Amygdala (tissue), 56 donors: ENCODE data around the gene CPT1B.
"Not testable (repeated sequence)": the region's sequence is repeated elsewhere in the genome, so short reads cannot be mapped to it uniquely, and the experiment has no call there.

ENCODE experiments used
- DNase-seq, 56 donors: peaks; one replicate each; lab custom pipeline; 2025; lab: John Stamatoyannopoulos, UW

Gene CPT1B

DNA sequence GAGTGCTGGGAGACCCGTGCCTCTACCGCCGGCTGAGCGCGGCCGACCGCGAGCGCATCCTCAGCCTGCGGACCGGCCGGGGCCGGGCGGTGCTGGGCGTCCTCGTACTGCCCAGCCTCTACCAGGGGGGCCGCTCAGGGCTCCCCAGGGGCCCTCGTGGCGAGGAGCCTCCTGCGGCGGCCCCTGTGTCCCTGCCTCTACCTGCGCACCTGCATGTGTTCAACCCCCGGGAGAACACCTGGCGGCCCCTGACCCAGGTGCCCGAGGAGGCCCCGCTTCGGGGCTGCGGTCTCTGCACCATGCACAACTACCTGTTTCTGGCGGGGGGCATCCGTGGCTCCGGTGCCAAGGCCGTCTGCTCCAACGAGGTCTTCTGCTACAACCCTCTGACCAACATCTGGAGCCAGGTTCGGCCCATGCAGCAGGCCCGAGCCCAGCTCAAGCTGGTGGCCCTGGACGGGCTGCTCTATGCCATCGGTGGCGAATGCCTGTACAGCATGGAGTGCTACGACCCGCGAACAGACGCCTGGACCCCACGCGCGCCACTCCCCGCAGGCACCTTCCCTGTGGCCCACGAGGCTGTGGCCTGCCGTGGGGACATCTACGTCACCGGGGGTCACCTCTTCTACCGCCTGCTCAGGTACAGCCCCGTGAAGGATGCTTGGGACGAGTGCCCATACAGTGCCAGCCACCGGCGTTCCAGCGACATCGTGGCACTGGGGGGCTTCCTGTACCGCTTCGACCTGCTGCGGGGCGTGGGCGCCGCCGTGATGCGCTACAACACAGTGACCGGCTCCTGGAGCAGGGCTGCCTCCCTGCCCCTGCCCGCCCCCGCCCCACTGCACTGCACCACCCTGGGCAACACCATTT is 29.1 kb downstream of the CPT1B start:
- no peak for DNase-seq

- DNase-seq, result no peak
Observed at GRCh38 chr22:50548040-50548920, 29.9 kb downstream of the CPT1B start.

- no peak for DNase-seq
Observed at GRCh38 chr22:50547263-50547985, 30.8 kb downstream of the CPT1B start.

GRCh38 chr22:50546326-50547262 is 31.6 kb downstream of the CPT1B start:
- no peak for DNase-seq

DNA sequence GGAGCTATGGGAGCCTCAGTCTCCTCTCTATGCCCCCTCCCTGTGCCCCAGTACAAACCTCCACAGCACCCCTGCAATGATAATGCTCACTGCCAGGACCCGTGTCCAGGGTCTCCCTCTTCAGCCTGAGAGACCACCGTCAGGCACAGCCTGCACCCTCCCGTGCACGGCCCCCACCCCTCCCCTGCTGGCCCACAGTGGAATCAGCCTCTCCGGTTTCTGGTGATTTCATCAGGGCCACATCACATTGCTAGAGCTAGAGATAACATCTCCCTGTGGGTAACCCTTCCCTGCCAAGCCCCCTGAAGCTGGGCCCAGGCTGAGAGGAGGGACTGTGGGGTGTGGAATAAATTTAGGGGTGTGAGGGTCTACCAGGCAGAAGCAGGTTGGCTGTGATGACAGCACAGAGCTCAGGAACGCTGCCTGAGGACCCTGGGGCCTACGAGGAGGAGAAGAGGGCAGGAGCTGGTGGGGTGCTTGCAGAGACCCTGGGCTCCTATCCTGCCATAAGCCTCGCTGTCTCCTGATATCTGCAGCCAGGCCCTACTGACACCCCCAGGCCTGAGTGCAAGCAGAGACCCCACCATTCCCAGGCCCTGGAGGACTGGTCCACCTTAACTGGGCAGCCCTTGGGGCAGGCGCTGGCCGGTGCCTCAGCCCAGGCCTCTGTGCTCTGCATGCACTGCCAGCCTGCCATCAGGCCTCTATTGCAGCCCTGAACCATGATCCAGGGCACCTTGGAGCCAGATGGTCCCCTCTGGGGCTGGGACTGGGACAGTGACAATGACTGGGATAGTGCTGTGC is 32.5 kb downstream of the CPT1B start, which contains the start of gene KLHDC7B:
KLHDC7B (plus strand) TSS at position 378 of the 804 bp plus-strand sequence; CDS start at position 723, 345 bp downstream.
- DNase-seq, result no peak

DNA sequence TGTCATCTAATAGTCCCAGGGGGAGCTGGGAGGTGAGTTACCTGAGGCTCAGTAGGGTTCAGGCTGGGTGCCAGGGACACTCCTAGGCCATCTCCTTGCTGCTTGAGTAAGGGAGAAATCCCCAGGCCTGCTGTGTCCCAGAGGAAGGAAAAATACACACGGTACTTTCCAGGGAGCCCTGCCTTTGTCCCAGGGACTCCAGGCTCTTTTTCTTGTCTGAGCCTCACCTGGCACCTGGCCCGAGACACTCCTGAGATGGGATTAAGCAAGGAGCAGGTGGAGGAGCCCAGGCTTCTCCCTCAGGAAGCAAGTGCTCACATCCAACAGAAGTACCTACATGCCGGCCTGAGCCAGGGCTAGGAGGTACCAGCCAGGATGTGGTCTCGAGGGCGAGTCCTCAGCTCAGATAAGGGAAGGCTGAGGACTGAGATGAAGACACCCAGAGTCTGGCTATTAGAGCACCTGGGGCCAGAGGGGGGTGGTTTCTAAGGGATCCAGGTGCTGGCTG is 33.4 kb downstream of the CPT1B start:
- no peak for DNase-seq

GRCh38 chr22:50544078-50544745 is 34.0 kb downstream of the CPT1B start:
- DNase-seq, result peak in 17 of 56 donors; percentile 17 to 71 (median 45)

- no peak for DNase-seq
Observed at GRCh38 chr22:50542416-50542927, 35.8 kb downstream of the CPT1B start.

DNA sequence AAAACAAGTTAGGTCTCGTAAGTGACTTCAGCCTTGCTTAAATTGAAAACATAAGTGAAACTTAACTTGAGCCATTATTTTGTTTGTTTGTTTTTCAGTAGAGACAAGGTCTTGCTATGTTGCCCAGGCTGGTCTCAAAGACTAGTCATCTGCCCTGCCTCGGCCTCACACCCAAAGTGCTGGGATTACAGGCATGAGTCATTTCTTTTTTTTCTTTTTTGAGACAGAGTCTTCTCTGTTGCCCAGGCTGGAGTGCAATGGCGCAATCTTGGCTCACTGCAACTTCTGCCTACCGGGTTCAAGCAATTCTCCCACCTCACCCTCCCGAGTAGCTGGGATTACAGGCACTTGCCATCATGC is 36.6 kb downstream of the CPT1B start:
- not testable (repeated sequence) for DNase-seq

DNA sequence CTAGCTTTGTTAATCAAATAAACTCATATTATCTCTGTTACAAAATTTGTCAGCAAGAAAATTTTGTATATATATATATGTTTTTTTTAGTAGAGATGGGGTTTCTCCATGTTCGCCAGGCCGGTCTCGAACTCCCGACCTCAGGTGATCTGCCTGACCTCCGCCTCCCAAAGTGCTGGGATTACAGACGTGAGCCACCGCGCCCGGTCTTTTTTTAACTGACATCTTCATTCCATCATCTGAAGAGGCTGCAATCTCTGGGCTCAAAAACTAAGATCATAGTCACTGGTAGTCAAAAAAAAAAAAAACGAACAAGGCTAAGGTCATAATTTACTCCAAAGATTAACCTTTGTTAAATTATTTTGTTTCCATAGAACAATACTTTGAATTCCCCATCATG is 37.8 kb downstream of the CPT1B start:
- no peak for DNase-seq

DNA sequence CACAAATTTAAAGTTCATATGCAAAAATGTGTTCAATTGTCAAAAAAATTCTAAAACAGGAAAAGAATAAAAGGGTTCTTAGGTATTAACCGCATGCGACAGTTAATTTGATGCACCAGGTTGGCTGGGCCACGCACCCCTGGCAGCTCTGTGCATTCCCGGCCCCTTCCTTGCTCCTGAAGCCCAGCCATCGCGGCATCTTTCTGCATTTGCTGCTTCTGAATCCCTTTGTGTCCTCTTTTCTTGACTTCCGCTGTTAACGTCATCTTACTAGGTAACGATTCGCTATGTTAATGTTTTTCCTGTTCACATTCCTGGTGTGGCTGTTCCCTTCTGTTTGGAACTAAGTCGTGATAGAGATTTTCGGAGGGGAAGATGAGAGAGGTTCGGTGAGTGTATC is 40.5 kb downstream of the CPT1B start:
- no peak for DNase-seq

DNA sequence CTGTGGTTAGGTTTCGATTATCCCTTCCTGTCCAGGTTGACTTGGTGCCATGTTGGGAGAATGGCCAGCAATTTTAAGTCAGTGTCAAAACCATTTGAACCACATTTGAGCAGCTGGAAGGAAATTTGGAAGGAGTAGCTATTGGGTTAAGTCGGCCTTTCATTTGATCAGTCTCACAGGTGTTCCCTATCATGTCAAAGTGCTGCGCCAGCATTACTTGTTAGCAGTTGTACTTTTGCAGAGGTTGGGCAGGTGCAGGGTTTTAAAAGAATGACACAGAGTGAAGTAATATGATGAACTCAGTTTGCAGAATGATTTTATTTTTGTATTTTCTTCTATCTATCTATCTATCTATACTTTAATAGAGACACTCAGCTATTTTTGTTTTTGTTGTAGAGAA is 42.0 kb downstream of the CPT1B start:
- no peak for DNase-seq

DNA sequence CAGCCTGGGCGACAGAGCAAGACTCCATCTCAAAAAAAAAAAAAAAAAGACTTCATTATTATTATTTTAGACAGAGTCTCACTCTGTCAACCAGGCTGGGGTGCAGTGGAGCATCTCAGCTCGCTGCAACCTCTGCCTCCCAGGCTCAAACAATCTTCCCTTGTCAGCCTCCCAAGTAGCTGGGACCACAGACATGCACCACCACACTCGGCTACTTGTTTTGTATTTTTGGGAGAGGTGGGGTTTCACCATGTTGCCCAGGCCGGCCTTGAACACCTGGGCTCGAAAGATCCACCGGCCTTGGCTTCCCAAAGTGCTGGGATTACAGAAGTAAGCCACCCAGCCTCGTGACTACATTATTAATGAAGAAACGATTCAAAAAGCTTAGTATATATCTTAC is 43.1 kb downstream of the CPT1B start:
- no peak for DNase-seq

DNA sequence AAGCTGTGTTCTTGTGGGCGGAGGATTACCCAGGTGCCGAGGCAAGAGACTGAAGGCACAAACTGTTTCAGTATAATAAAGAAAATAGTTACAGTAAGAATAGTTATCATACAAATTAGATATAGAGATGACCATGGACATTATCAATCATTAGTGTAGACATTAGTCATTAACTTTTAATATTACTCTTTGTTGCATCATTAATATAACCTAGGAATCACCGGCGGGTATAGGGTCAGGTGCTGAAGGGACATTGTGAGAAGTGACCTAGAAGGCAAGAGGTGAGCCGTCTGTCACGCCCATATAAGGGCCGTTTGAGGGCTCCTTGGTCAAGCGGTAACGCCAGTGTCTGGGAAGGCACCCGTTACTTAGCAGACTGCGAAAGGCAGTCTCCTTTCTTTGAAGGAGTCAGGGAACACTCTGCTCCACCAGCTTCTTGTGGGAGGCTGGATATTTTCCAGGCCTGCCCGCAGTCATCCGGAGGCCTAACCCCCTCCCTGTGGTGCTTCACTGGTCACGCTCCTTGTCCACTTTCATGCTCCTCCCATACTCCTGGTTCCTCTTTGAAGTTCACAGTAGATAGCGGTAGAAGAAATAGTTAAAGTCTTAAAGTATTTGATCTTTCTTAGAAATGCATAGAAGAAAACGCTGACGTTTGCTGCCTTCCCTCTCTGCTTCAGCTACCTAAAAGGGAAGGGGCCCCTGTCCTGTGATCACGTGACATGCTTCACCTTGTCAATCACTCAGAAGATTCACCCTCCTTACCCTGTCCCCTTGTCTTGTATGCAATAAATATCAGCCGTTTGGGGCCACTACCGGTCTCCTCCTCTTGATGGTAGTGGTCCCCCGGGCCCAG is 44.1 kb downstream of the CPT1B start:
- DNase-seq, result peak in 1 of 56 donors; percentile 15

DNA sequence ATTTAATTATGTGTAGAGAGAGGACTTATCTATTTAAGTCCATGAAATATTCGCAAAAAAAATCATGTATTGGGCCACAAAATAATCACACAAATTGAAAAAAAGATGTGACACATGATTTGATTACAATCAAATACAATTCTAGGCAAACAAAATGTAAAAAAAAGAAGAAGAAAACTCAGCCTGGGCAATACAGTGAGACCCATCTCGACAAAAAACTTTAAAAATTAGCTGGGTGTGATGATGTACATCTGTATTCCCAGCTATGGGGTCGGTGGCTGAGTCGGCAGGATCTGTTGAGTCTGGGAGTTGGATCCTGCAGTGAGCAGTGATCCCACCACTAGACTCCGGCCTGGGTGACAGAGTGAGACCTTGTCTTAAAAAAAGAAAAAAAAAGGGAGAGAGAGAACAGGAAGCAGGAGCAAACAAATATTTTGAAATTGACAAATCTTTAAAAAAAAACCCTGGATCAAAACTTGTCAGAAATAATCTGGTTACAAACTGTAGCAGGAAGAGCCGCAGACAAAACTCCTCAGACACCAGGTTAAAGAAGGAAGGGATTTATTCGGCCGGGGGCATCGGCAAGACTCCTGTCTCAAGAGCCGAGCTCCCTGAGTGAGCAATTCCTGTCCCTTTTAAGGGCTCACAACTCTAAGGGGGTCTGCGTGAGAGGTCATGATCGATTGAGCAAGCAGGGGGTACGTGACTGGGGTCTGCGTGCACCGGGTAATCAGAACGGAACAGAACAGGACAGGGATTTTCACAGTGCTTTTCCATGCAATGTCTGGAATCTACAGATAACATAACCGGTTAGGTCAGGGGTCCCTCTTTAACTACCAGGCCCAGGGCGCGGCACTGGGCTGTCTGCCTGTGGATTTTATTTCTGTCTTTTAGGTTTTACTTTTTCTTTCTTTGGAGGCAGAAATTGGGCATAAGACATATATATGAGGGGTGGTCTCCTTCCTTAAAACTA is 45.1 kb downstream of the CPT1B start:
- no peak for DNase-seq
